WTC11 (cell line): ENCODE data around the gene LRRTM3. TPM values are rescaled to one million over a fixed set of nuclear protein-coding genes. Genes with fewer than 3 reads are reported as not detected.

Experiments used
- ATAC-seq: fragments of 200-7000 bp; cut with Tn5 transposase; 2 replicates; pipeline ENCODE4 v1.10.0; 2021; ENCODE audit warnings: mild to moderate bottlenecking, moderate library complexity
- CTCF ChIA-PET: fragments of 300-600 bp; sonication (Branson Sonifier 250); formaldehyde crosslinking; loops from one replicate; lab custom pipeline; 2021; ENCODE audit warnings: antibody characterized with exemption; lab: Charles Lee
- POLR2A ChIA-PET: fragments of 350-600 bp; sonication (Branson Sonifier 250); formaldehyde crosslinking; loops from one replicate; lab custom pipeline; 2021; ENCODE audit warnings: antibody characterized with exemption; lab: Charles Lee
- DNase-seq: peaks from one replicate; pipeline ENCODE4 v3.0.0; 2021; ENCODE audit warnings: low spot score
- H3K27ac Mint-ChIP-seq: 2 replicates; pipeline ENCODE4 v1.8.0; 2021; ENCODE audit warnings: mixed read lengths
- H3K27me3 Mint-ChIP-seq: 2 replicates; pipeline ENCODE4 v1.8.0; 2021; ENCODE audit warnings: low read depth, mild to moderate bottlenecking, moderate library complexity, mixed read lengths
- H3K36me3 Mint-ChIP-seq: 2 replicates; pipeline ENCODE4 v1.8.0; 2021; ENCODE audit warnings: mixed read lengths
- H3K4me1 Mint-ChIP-seq: 2 replicates; pipeline ENCODE4 v1.8.0; 2022; ENCODE audit warnings: mixed read lengths
- H3K4me3 Mint-ChIP-seq: 2 replicates; pipeline ENCODE4 v1.8.0; 2021; ENCODE audit warnings: mild to moderate bottlenecking, moderate library complexity, mixed read lengths
- H3K9me3 Mint-ChIP-seq: 2 replicates; pipeline ENCODE4 v1.8.0; 2021; ENCODE audit warnings: mixed read lengths
- CREB1 ChIP-seq: sonication (generic); formaldehyde crosslinking; IDR thresholded peaks from 2 replicates; pipeline ENCODE4 v1.8.0; 2023; ENCODE audit warnings: mild to moderate bottlenecking, missing genetic modification reagents
- GTF2I ChIP-seq: fragments of 250-450 bp; sonication (Bioruptor Pico); conservative IDR thresholded peaks from 2 replicates; pipeline ENCODE4 v1.4.0; 2021; ENCODE audit warnings: mild to moderate bottlenecking
- KAT7 ChIP-seq: sonication (generic); formaldehyde crosslinking; IDR thresholded peaks from 2 replicates; pipeline ENCODE4 v1.8.1; 2023; ENCODE audit warnings: missing genetic modification reagents, mild to moderate bottlenecking, borderline replicate concordance
- NFYB ChIP-seq: sonication (generic); formaldehyde crosslinking; conservative IDR thresholded peaks from 2 replicates; pipeline ENCODE4 v1.8.0; 2022; ENCODE audit warnings: low read depth, missing genetic modification reagents
- NR1H2 ChIP-seq: sonication (generic); formaldehyde crosslinking; IDR thresholded peaks from 2 replicates; pipeline ENCODE4 v1.9.0; 2021; ENCODE audit warnings: mild to moderate bottlenecking, moderate library complexity, missing genetic modification reagents
- NR3C1 ChIP-seq: sonication (generic); formaldehyde crosslinking; conservative IDR thresholded peaks from 2 replicates; pipeline ENCODE4 v1.8.1; 2023; ENCODE audit warnings: low read depth, mild to moderate bottlenecking, missing genetic modification reagents
- PRDM15 ChIP-seq: sonication (generic); formaldehyde crosslinking; IDR thresholded peaks from 2 replicates; pipeline ENCODE4 v1.8.0; 2022; ENCODE audit warnings: missing genetic modification reagents
- RORB ChIP-seq: fragments of 250-450 bp; sonication (Bioruptor Pico); IDR thresholded peaks from 2 replicates; pipeline ENCODE4 v1.9.0; 2021; ENCODE audit warnings: mild to moderate bottlenecking
- SMAD3 ChIP-seq: sonication (generic); formaldehyde crosslinking; IDR thresholded peaks from 2 replicates; pipeline ENCODE4 v1.8.0; 2022; ENCODE audit warnings: missing genetic modification reagents, mild to moderate bottlenecking, borderline replicate concordance
- SOX15 ChIP-seq: fragments of 250-450 bp; sonication (Bioruptor Pico); IDR thresholded peaks from 2 replicates; pipeline ENCODE4 v1.9.0; 2021; ENCODE audit warnings: mild to moderate bottlenecking
- SP1 ChIP-seq: sonication (generic); formaldehyde crosslinking; conservative IDR thresholded peaks from 2 replicates; pipeline ENCODE4 v1.8.1; 2022; ENCODE audit warnings: missing genetic modification reagents
- TCF7 ChIP-seq: sonication (generic); formaldehyde crosslinking; IDR thresholded peaks from 2 replicates; pipeline ENCODE4 v1.8.0; 2022; ENCODE audit warnings: mild to moderate bottlenecking, low read depth, missing genetic modification reagents, moderate library complexity
- TEAD4 ChIP-seq: sonication (generic); formaldehyde crosslinking; IDR thresholded peaks from 2 replicates; pipeline ENCODE4 v1.8.0; 2022; ENCODE audit warnings: mild to moderate bottlenecking, missing genetic modification reagents
- ZNF121 ChIP-seq: sonication (generic); formaldehyde crosslinking; IDR thresholded peaks from 2 replicates; pipeline ENCODE4 v1.8.0; 2023; ENCODE audit warnings: missing genetic modification reagents
- ZNF138 ChIP-seq: sonication (generic); formaldehyde crosslinking; conservative IDR thresholded peaks from 2 replicates; pipeline ENCODE4 v1.8.1; 2022; ENCODE audit warnings: mild to moderate bottlenecking, moderate library complexity, missing genetic modification reagents
- ZNF232 ChIP-seq: sonication (generic); formaldehyde crosslinking; IDR thresholded peaks from 2 replicates; pipeline ENCODE4 v1.8.0; 2022; ENCODE audit warnings: mild to moderate bottlenecking, missing genetic modification reagents
- ZNF263 ChIP-seq: sonication (generic); formaldehyde crosslinking; IDR thresholded peaks from 2 replicates; pipeline ENCODE4 v1.8.1; 2022; ENCODE audit warnings: low read depth, mild to moderate bottlenecking, moderate library complexity, missing genetic modification reagents
- total RNA-seq: library from RNA; stranded (reverse); gene quantifications from 3 replicates; pipeline ENCODE4 v1.2.3, GENCODE V29; 2021
- TF ChIP-seq, protein P1 (sequence below): fragments of 250-450 bp; sonication (Bioruptor Pico); IDR thresholded peaks from 2 replicates; pipeline ENCODE4 v1.9.0; 2021; ENCODE audit warnings: mild to moderate bottlenecking, borderline replicate concordance
- TF ChIP-seq, protein P2 (sequence below): sonication (generic); formaldehyde crosslinking; IDR thresholded peaks from 2 replicates; pipeline ENCODE4 v1.8.1; 2023; ENCODE audit warnings: mild to moderate bottlenecking, moderate library complexity, missing genetic modification reagents

LRRTM3 gene
- total RNA-seq, 1 experiment from 2014 or later = 0.52 TPM

GRCh38 chr10:66877361-66877760, 48.5 kb upstream of the LRRTM3 start:
- Mint-ChIP-seq H3K27ac (no peak overlapping the region), H3K9me3 (no peaks in the 10 kb centered on the region), H3K27me3 (no peaks in the 10 kb centered on the region), H3K4me3 (no peak overlapping the region), H3K4me1 (peaks cover 10% of the 10 kb centered on the region), H3K36me3 (no peaks in the 10 kb centered on the region)
- POLR2A ChIA-PET = no interaction called here
- DNase-seq = no peak
- CTCF ChIA-PET = no interaction called here
- ATAC-seq = no peak
- TF ChIP-seq CREB1 (CRISPR knock-in tag) = no peak
- no peak for TF ChIP-seq SP1
- no peak for TF ChIP-seq TCF7
- TF ChIP-seq ZNF121 (CRISPR knock-in tag) = no peak
- no peak for TF ChIP-seq SMAD3
- TF ChIP-seq ZNF138 (CRISPR knock-in tag) = no peak
- TF ChIP-seq SOX15 (CRISPR knock-in tag) = no peak
- TF ChIP-seq, protein P1, sequence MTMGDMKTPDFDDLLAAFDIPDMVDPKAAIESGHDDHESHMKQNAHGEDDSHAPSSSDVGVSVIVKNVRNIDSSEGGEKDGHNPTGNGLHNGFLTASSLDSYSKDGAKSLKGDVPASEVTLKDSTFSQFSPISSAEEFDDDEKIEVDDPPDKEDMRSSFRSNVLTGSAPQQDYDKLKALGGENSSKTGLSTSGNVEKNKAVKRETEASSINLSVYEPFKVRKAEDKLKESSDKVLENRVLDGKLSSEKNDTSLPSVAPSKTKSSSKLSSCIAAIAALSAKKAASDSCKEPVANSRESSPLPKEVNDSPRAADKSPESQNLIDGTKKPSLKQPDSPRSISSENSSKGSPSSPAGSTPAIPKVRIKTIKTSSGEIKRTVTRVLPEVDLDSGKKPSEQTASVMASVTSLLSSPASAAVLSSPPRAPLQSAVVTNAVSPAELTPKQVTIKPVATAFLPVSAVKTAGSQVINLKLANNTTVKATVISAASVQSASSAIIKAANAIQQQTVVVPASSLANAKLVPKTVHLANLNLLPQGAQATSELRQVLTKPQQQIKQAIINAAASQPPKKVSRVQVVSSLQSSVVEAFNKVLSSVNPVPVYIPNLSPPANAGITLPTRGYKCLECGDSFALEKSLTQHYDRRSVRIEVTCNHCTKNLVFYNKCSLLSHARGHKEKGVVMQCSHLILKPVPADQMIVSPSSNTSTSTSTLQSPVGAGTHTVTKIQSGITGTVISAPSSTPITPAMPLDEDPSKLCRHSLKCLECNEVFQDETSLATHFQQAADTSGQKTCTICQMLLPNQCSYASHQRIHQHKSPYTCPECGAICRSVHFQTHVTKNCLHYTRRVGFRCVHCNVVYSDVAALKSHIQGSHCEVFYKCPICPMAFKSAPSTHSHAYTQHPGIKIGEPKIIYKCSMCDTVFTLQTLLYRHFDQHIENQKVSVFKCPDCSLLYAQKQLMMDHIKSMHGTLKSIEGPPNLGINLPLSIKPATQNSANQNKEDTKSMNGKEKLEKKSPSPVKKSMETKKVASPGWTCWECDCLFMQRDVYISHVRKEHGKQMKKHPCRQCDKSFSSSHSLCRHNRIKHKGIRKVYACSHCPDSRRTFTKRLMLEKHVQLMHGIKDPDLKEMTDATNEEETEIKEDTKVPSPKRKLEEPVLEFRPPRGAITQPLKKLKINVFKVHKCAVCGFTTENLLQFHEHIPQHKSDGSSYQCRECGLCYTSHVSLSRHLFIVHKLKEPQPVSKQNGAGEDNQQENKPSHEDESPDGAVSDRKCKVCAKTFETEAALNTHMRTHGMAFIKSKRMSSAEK (CRISPR knock-in tag) = no peak

DNA sequence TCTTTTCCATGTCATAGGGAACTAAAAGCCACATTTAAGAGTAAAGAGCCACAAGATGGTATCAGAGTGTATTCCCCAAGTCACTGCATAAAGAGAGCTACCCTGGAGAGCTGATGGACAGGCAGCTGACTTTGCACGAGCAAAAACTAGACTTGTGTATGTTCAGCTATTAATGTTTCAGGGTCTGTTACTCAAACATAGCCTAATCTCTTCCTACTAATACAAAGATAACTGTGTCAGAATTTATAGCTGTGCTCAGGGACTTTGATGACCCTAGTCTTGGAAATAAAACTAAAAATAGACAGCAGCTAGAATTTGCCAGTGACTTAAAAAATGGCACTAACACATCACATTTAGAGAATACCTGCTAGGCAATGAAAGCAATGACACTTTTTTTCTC, 45.5 kb upstream of the LRRTM3 start:
- H3K27me3 Mint-ChIP-seq = no peaks in the 10 kb centered on the region
- no peaks in the 10 kb centered on the region for H3K36me3 Mint-ChIP-seq
- ChIA-PET CTCF (no interaction called here), POLR2A (no interaction called here)
- peaks cover 8% of the 10 kb centered on the region; the same call in 1 of the 2 replicates for H3K4me1 Mint-ChIP-seq
- no peak overlapping the region for H3K4me3 Mint-ChIP-seq
- peaks cover 7% of the 10 kb centered on the region for H3K9me3 Mint-ChIP-seq
- no peak for ATAC-seq
- no peak for DNase-seq
- H3K27ac Mint-ChIP-seq = no peak overlapping the region
- TF ChIP-seq ZNF232 = no peak
- no peak for TF ChIP-seq SOX15 (CRISPR knock-in tag)
- no peak for TF ChIP-seq NFYB (CRISPR knock-in tag)
- TF ChIP-seq, protein P2, sequence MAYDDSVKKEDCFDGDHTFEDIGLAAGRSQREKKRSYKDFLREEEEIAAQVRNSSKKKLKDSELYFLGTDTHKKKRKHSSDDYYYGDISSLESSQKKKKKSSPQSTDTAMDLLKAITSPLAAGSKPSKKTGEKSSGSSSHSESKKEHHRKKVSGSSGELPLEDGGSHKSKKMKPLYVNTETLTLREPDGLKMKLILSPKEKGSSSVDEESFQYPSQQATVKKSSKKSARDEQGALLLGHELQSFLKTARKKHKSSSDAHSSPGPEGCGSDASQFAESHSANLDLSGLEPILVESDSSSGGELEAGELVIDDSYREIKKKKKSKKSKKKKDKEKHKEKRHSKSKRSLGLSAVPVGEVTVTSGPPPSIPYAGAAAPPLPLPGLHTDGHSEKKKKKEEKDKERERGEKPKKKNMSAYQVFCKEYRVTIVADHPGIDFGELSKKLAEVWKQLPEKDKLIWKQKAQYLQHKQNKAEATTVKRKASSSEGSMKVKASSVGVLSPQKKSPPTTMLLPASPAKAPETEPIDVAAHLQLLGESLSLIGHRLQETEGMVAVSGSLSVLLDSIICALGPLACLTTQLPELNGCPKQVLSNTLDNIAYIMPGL = no peak
- no peak for TF ChIP-seq TEAD4
- TF ChIP-seq NR3C1 (CRISPR knock-in tag) = no peak
- TF ChIP-seq KAT7 = no peak
- no peak for TF ChIP-seq NR1H2 (CRISPR knock-in tag)
- no peak for TF ChIP-seq RORB (CRISPR knock-in tag)
- no peak for TF ChIP-seq GTF2I (CRISPR knock-in tag)
- TF ChIP-seq ZNF263 (CRISPR knock-in tag) = no peak
- no peak for TF ChIP-seq PRDM15 (CRISPR knock-in tag)
- TF ChIP-seq, all 79 proteins: peak for 0
